Pancreas (tissue), 10 donors: ENCODE measurements around the gene RNF133. TPM values are rescaled to one million over a fixed set of nuclear protein-coding genes. Genes with fewer than 3 reads are reported as not detected.

ENCODE experiments used
- ATAC-seq, 4 donors: fragments of 200-7000 bp; cut with Tn5 transposase; one replicate each; pipeline versions ENCODE4 v1.8.0 to v1.9.1; 2020; ENCODE audit warnings: mild to moderate bottlenecking in 4 of 4, moderate library complexity in 4 of 4
- DNase-seq, 6 donors: peaks; one replicate each; pipeline ENCODE4 v3.0.0-alpha.2; 2020
- FAIRE-seq: peaks from 2 replicates; lab custom pipeline; 2012; peaks lifted over from hg19 to GRCh38; lab: Jason Lieb, UNC
- H3K27ac ChIP-seq, 4 donors: fragments of 200-600 bp; sonication (generic); 1 replicate in 3 of 4; 2 replicates in 1 of 4; pipeline versions ENCODE4 v1.5.0 to v1.8.0; 2020
- H3K27me3 ChIP-seq, 4 donors: fragments of 200-600 bp; one replicate each; pipeline ENCODE4 v1.8.0; 2021
- H3K36me3 ChIP-seq, 3 donors: fragments of 200-600 bp; sonication (generic) in 1 of 3; one replicate each; pipeline versions ENCODE4 v1.5.0 to v1.8.0; 2020 to 2021
- H3K4me1 ChIP-seq, 3 donors: fragments of 200-600 bp; one replicate each; pipeline ENCODE4 v1.8.0; 2021
- H3K4me3 ChIP-seq, 4 donors: fragments of 200-600 bp; sonication (generic) in 2 of 4; one replicate each; pipeline versions ENCODE4 v1.5.0 to v1.8.0; 2020 to 2021
- H3K9me3 ChIP-seq, 4 donors: fragments of 200-600 bp; one replicate each; pipeline ENCODE4 v1.8.0; 2021
- CTCF ChIP-seq, 4 donors: fragments of 200-600 bp; sonication (generic) in 3 of 4; IDR thresholded peaks; one replicate each; pipeline versions ENCODE4 v1.5.0 to v1.8.0; 2021; ENCODE audit warnings: antibody characterized with exemption in 4 of 4
- WGBS, 2 donors: extraction: QIAGEN DNeasy Blood & Tissue Kit; methylation state at CpG; one replicate each; pipeline ENCODE4 v1.1.7; 2013; 5-methylcytosine and 5-hydroxymethylcytosine counted together
- intact Hi-C, 3 donors: fragments of 100-400 bp; cut with DNase I; formaldehyde crosslinking; loops; one replicate each; pipeline versions ENCODE4 v1.11.1 to v1.14.2; 2022
- polyA plus RNA-seq, 2 donors: library from polyadenylated mRNA; stranded (reverse); fragments of 200-250 nt; gene quantifications; one replicate each; pipeline ENCODE4 v1.2.3, GENCODE V29; 2013
- total RNA-seq, 6 donors: library from RNA; stranded (reverse); fragmentation: NEBNext Ultra II Directional in 4 of 6; extraction: Animal tissue kit (Norgen Biotek cat#: 25700) in 4 of 6; gene quantifications; one replicate each; pipeline versions ENCODE4 v1.2.1 to v1.2.4, GENCODE V29; 2021 to 2023
- donor health status: healthy with polysubstance abuse.
- donor health status: DM: no; HTN: no; CAD: no; lungs with moderate emphysema.
- donor health status: DM: no; HTN: no; CAD: no.
- donor health status: control.
- donor health status: control.
- donor health status: Bipolar disorder and iron deficiency.
- donor health status: DM: yes; HTN: yes; CAD: no.
- donor health status: DM: no; HTN: no; CAD: no.
- donor health status: DM: no; HTN: no; CAD: no.
- donor health status: DM: yes; HTN: yes; CAD: no.

RNF133 gene
- total and polyA plus RNA-seq, 8 donors = 0.07 to 1.4 (median 0.79) TPM; not detected in 1

GRCh38 chr7:122709930-122710646 is 11.2 kb upstream of the RNF133 start:
- no peak for TF ChIP-seq CTCF (IDR thresholded peaks at IDR 0.05)
- Histone ChIP-seq H3K9me3 (no peaks in the 10 kb centered on the region), H3K36me3 (no peaks in the 10 kb centered on the region), H3K27me3 (no peaks in the 10 kb centered on the region), H3K4me3 (no peak overlapping the region), H3K27ac (no peak overlapping the region), H3K4me1 (peaks cover 0 to 11% (median 10%) of the 10 kb centered on the region in 3 donors)
- 91 to 92% methylated on average over 7 of the region's 7 CpGs for WGBS, 2 donors
- no peak for DNase-seq
- FAIRE-seq = no peak
- intact Hi-C loops = no loop called here
- ATAC-seq = no peak

GRCh38 chr7:122706836-122707235 is 7.9 kb upstream of the RNF133 start:
- Histone ChIP-seq H3K36me3 (no peaks in the 10 kb centered on the region), H3K4me3 (no peak overlapping the region), H3K9me3 (no peaks in the 10 kb centered on the region), H3K27ac (no peak overlapping the region), H3K4me1 (peaks cover 0 to 6% (median 0%) of the 10 kb centered on the region in 3 donors), H3K27me3 (no peaks in the 10 kb centered on the region)
- 73% methylated on average over 2 of the region's 2 CpGs for WGBS, 2 donors
- no peak for TF ChIP-seq CTCF (IDR thresholded peaks at IDR 0.05)
- no peak for DNase-seq
- intact Hi-C loops = no loop called here
- FAIRE-seq = no peak
- no peak for ATAC-seq

GRCh38 chr7:122702872-122703510 is 4.1 kb upstream of the RNF133 start, which contains the start of gene RNF148:
TSS of gene RNF148 (minus strand) at chr7:122702922. CDS start at chr7:122702750, 172 bp downstream.
- no peak within 1 kb of the TSS for H3K4me3 ChIP-seq
- H3K27me3 ChIP-seq = no peaks in the 10 kb centered on the region
- H3K9me3 ChIP-seq = no peaks in the 10 kb centered on the region
- H3K27ac ChIP-seq = no peak within 1 kb of the TSS
- FAIRE-seq (no peak), DNase-seq (no peak), ATAC-seq (no peak)
- no peak for TF ChIP-seq CTCF (IDR thresholded peaks at IDR 0.05)
- peaks cover 0 to 6% (median 0%) of the 10 kb centered on the region in 3 donors for H3K4me1 ChIP-seq
- 86 to 96% methylated on average over 1 of the region's 1 CpG for WGBS, 2 donors
- intact Hi-C loops = no loop called here
- H3K36me3 ChIP-seq = no peaks in the 10 kb centered on the region

GRCh38 chr7:122695816-122696215 is 3.1 kb downstream of the RNF133 start:
- no peak for DNase-seq
- no peak for TF ChIP-seq CTCF (IDR thresholded peaks at IDR 0.05)
- FAIRE-seq = no peak
- Histone ChIP-seq H3K9me3 (no peaks in the 10 kb centered on the region), H3K4me3 (no peak overlapping the region), H3K27ac (no peak overlapping the region), H3K27me3 (no peaks in the 10 kb centered on the region), H3K36me3 (no peaks in the 10 kb centered on the region), H3K4me1 (no peaks in the 10 kb centered on the region)
- 68 to 81% methylated on average over 1 of the region's 1 CpG for WGBS, 2 donors
- intact Hi-C loops = no loop called here
- no peak for ATAC-seq

GRCh38 chr7:122694697-122695096 is 4.2 kb downstream of the RNF133 start:
- no peak for ATAC-seq
- intact Hi-C loops = no loop called here
- no peaks in the 10 kb centered on the region for H3K27me3 ChIP-seq
- no peak for DNase-seq
- no peak for TF ChIP-seq CTCF (IDR thresholded peaks at IDR 0.05)
- H3K4me3 ChIP-seq = no peak overlapping the region
- no peaks in the 10 kb centered on the region for H3K36me3 ChIP-seq
- no peak overlapping the region for H3K27ac ChIP-seq
- FAIRE-seq = no peak
- H3K4me1 ChIP-seq = no peaks in the 10 kb centered on the region
- H3K9me3 ChIP-seq = no peaks in the 10 kb centered on the region
- 88 to 96% methylated on average over 2 of the region's 2 CpGs for WGBS, 2 donors
